ENCODE results near the gene SLC24A3.

DNA sequence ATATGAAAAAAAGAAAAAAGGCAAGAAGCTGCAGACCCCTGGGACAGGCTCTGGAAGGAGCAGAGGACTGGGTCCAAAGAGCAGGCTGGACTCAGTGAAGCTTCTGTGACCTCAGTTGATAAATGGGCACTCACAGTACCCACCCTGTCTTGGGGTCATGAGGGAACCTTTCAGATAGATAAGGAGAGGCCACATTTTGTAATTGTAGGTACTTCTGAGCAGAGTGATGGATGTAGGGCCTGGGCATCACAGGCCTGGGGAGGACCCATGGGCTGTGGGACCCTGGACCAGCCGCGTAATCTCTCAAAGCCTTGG lies 79.3 kb downstream of the SLC24A3 start:
- no peak for TF ChIP-seq EZH2 (IDR thresholded peaks at IDR 0.05; ENCODE audit: insufficient read depth, poor library complexity, severe bottlenecking)
- TF ChIP-seq EZH2phosphoT487 (IDR thresholded peaks at IDR 0.05; ENCODE audit: insufficient read depth, low read depth) = no peak
